Stimulated activated CD8-positive, alpha-beta memory T cell treated with anti-CD3 and anti-CD28 coated beads, Interleukin-4, amount 100 ng/mL, for 4 hours (primary cell): ENCODE measurements around the gene TRIM31.
"Not testable (repeated sequence)": the region's sequence is repeated elsewhere in the genome, so short reads cannot be mapped to it uniquely, and the experiment has no call there.

Experiments
- DNase-seq, 2 donors: peaks; one replicate each; pipeline ENCODE4 v3.0.0-alpha.2; 2020; ENCODE audit warnings: low read depth in 2 of 2, low spot score in 1 of 2

The TRIM31 gene

GRCh38 chr6:30149234-30149633, 36.3 kb upstream of the TRIM31 start:
- DNase-seq = no peak

- DNase-seq = no peak
Measured at GRCh38 chr6:30147096-30147495, 34.2 kb upstream of the TRIM31 start.

- no peak for DNase-seq
Measured at GRCh38 chr6:30145818-30146217, 32.9 kb upstream of the TRIM31 start.

GRCh38 chr6:30144811-30145210, 31.9 kb upstream of the TRIM31 start:
- DNase-seq = no peak

- DNase-seq = no peak
Measured at GRCh38 chr6:30143780-30144179, 30.9 kb upstream of the TRIM31 start.

- no peak for DNase-seq
Measured at GRCh38 chr6:30142665-30143064, 29.8 kb upstream of the TRIM31 start.

- not testable (repeated sequence) for DNase-seq
Measured at GRCh38 chr6:30140240-30140639, 27.4 kb upstream of the TRIM31 start.

GRCh38 chr6:30136570-30137286, 23.8 kb upstream of the TRIM31 start:
- no peak for DNase-seq

GRCh38 chr6:30135757-30136156, 22.9 kb upstream of the TRIM31 start, which contains the start of gene TRIM40:
TSS of gene TRIM40 (plus strand) at chr6:30136140. CDS start at chr6:30137037, 897 bp downstream.
- DNase-seq = no peak

GRCh38 chr6:30135147-30135546, 22.3 kb upstream of the TRIM31 start:
- no peak for DNase-seq

- no peak for DNase-seq
Measured at GRCh38 chr6:30131947-30132497, 19.1 kb upstream of the TRIM31 start.

- peak; percentile 32 to 35 for DNase-seq
Measured at GRCh38 chr6:30130887-30131862, 18.3 kb upstream of the TRIM31 start.

GRCh38 chr6:30130179-30130679, 17.3 kb upstream of the TRIM31 start:
- DNase-seq = no peak

GRCh38 chr6:30129265-30130178, 16.6 kb upstream of the TRIM31 start:
- DNase-seq = no peak

- DNase-seq = no peak
Measured at GRCh38 chr6:30127238-30128093, 14.6 kb upstream of the TRIM31 start.

- DNase-seq = no peak
Measured at GRCh38 chr6:30122515-30122914, 9.6 kb upstream of the TRIM31 start.

- DNase-seq = no peak
Measured at GRCh38 chr6:30121446-30122366, 8.8 kb upstream of the TRIM31 start.

- not testable (repeated sequence) for DNase-seq
Measured at GRCh38 chr6:30118691-30119090, 5.8 kb upstream of the TRIM31 start.
